ENCODE measurements around the gene FOXP1.
"Not testable (repeated sequence)": the region's sequence is repeated elsewhere in the genome, so short reads cannot be mapped to it uniquely, and the experiment has no call there.

Gene FOXP1

GRCh38 chr3:71454512-71455403, 128.8 kb downstream of the FOXP1 start:
- no peak for DNase-seq (ENCODE audit: low read depth in 3 of 3, low spot score in 1 of 3)

GRCh38 chr3:71453822-71454511, 129.6 kb downstream of the FOXP1 start:
- no peak for DNase-seq (ENCODE audit: low read depth in 3 of 3, low spot score in 1 of 3)

- no peak for DNase-seq (ENCODE audit: low read depth in 3 of 3, low spot score in 1 of 3)
Measured at GRCh38 chr3:71453319-71453718, 130.2 kb downstream of the FOXP1 start.

GRCh38 chr3:71451812-71452211, 131.7 kb downstream of the FOXP1 start:
- no peak for DNase-seq (ENCODE audit: low read depth in 3 of 3, low spot score in 1 of 3)

- no peak for DNase-seq (ENCODE audit: low read depth in 3 of 3, low spot score in 1 of 3)
Measured at GRCh38 chr3:71451060-71451459, 132.5 kb downstream of the FOXP1 start.

GRCh38 chr3:71450162-71450561, 133.4 kb downstream of the FOXP1 start:
- no peak for DNase-seq (ENCODE audit: low read depth in 3 of 3, low spot score in 1 of 3)

GRCh38 chr3:71447803-71448202, 135.7 kb downstream of the FOXP1 start:
- no peak for DNase-seq (ENCODE audit: low read depth in 3 of 3, low spot score in 1 of 3)

- DNase-seq (ENCODE audit: low read depth in 3 of 3, low spot score in 1 of 3), result no peak
Measured at GRCh38 chr3:71447197-71447596, 136.3 kb downstream of the FOXP1 start.

- no peak for DNase-seq (ENCODE audit: low read depth in 3 of 3, low spot score in 1 of 3)
Measured at GRCh38 chr3:71446734-71447133, 136.8 kb downstream of the FOXP1 start.

GRCh38 chr3:71446260-71446659, 137.3 kb downstream of the FOXP1 start:
- no peak for DNase-seq (ENCODE audit: low read depth in 3 of 3, low spot score in 1 of 3)

- DNase-seq (ENCODE audit: low read depth in 3 of 3, low spot score in 1 of 3), result no peak
Measured at GRCh38 chr3:71444861-71445259, 138.7 kb downstream of the FOXP1 start.

- DNase-seq (ENCODE audit: low read depth in 3 of 3, low spot score in 1 of 3), result peak in 2 of 3 donors; percentile 35 to 43
Measured at GRCh38 chr3:71444028-71444860, 139.3 kb downstream of the FOXP1 start.

GRCh38 chr3:71443332-71443731, 140.2 kb downstream of the FOXP1 start:
- no peak for DNase-seq (ENCODE audit: low read depth in 3 of 3, low spot score in 1 of 3)

GRCh38 chr3:71442652-71443042, 140.9 kb downstream of the FOXP1 start:
- DNase-seq (ENCODE audit: low read depth in 3 of 3, low spot score in 1 of 3), result no peak

GRCh38 chr3:71441925-71442651, 141.4 kb downstream of the FOXP1 start:
- DNase-seq (ENCODE audit: low read depth in 3 of 3, low spot score in 1 of 3), result no peak

GRCh38 chr3:71441217-71441924, 142.2 kb downstream of the FOXP1 start:
- DNase-seq (ENCODE audit: low read depth in 3 of 3, low spot score in 1 of 3), result no peak

- no peak for DNase-seq (ENCODE audit: low read depth in 3 of 3, low spot score in 1 of 3)
Measured at GRCh38 chr3:71438904-71439303, 144.6 kb downstream of the FOXP1 start.

- DNase-seq (ENCODE audit: low read depth in 3 of 3, low spot score in 1 of 3), result no peak
Measured at GRCh38 chr3:71438071-71438685, 145.3 kb downstream of the FOXP1 start.

GRCh38 chr3:71436337-71436736, 147.2 kb downstream of the FOXP1 start:
- no peak for DNase-seq (ENCODE audit: low read depth in 3 of 3, low spot score in 1 of 3)

GRCh38 chr3:71435836-71436235, 147.7 kb downstream of the FOXP1 start:
- DNase-seq (ENCODE audit: low read depth in 3 of 3, low spot score in 1 of 3), result not testable (repeated sequence)
